Right lobe of liver (tissue), 6 donors: ENCODE data around the gene RBM45. TPM values are rescaled to one million over a fixed set of nuclear protein-coding genes. Genes with fewer than 3 reads are reported as not detected.

Experiments used
- ATAC-seq, 4 donors: fragments of 200-7000 bp; cut with Tn5 transposase; one replicate each; pipeline ENCODE4 v1.9.1; 2020; ENCODE audit warnings: mild to moderate bottlenecking in 4 of 4, moderate library complexity in 4 of 4
- DNase-seq, 3 donors: peaks; one replicate each; pipeline ENCODE4 v3.0.0-alpha.2; 2020
- H3K27ac ChIP-seq, 3 donors: fragments of 200-600 bp; one replicate each; pipeline ENCODE4 v1.8.0; 2022
- H3K27me3 ChIP-seq, 2 donors: fragments of 200-600 bp; one replicate each; pipeline ENCODE4 v1.8.0; 2022
- H3K36me3 ChIP-seq, 4 donors: fragments of 200-600 bp; sonication (generic) in 1 of 4; one replicate each; pipeline versions ENCODE4 v1.5.1 to v1.8.0; 2017 to 2022; ENCODE audit warnings: control low read depth in 1 of 4
- H3K4me1 ChIP-seq, 4 donors: fragments of 200-600 bp; sonication (generic) in 1 of 4; one replicate each; pipeline versions ENCODE4 v1.5.1 to v1.8.0; 2017 to 2022; ENCODE audit warnings: control low read depth in 1 of 4
- H3K4me3 ChIP-seq, 3 donors: fragments of 200-600 bp; one replicate each; pipeline ENCODE4 v1.8.0; 2022
- H3K9me3 ChIP-seq, 4 donors: fragments of 200-600 bp; sonication (generic) in 1 of 4; one replicate each; pipeline versions ENCODE4 v1.5.1 to v1.8.0; 2017 to 2022; ENCODE audit warnings: control low read depth in 1 of 4
- CTCF ChIP-seq, 4 donors: fragments of 200-600 bp in 3 of 4; fragments of 450-650 bp in 1 of 4; IDR thresholded peaks; one replicate each; pipeline versions ENCODE4 v1.5.1 to v1.8.0; 2016 to 2022; ENCODE audit warnings: antibody characterized with exemption in 4 of 4, mild to moderate bottlenecking in 2 of 4
- POLR2A ChIP-seq: fragments of 450-650 bp; IDR thresholded peaks from one replicate; pipeline ENCODE4 v1.6.1; 2017; ENCODE audit warnings: antibody characterized with exemption, mild to moderate bottlenecking
- WGBS: methylation state at CpG from one replicate; pipeline ENCODE4 v1.1.6; 2018; ENCODE audit warnings: low coverage, low lambda C conversion rate; ENCODE audit not compliant: insufficient coverage; ENCODE audit errors: missing lambda C conversion rate; 5-methylcytosine and 5-hydroxymethylcytosine counted together
- intact Hi-C, 2 donors: fragments of 100-400 bp; cut with DNase I; formaldehyde crosslinking; loops; one replicate each; pipeline versions ENCODE4 v1.11.2 to v1.14.1; 2022
- total RNA-seq, 6 experiments: library from RNA; depleted of rRNA in 2 of 6; stranded (reverse); fragments of >200 nt in 2 of 6; fragmentation: NEBNext Ultra II Directional in 3 of 6; extraction: Animal tissue kit (Norgen Biotek cat#: 25700) in 3 of 6; gene quantifications; one replicate each; pipeline versions ENCODE4 v1.1.0 to v1.2.4, GENCODE V29; 2016 to 2023
- donor health status: DM: no; HTN: yes; CAD: no.
- donor health status: DM: no; HTN: no; CAD: no.
- donor health status: DM: no; HTN: no; CAD: no.
- donor health status: DM: no; HTN: yes; CAD: no.
- donor health status: DM: no; HTN: yes; CAD: no.

RBM45 gene
- total RNA-seq, 6 experiments from 2014 or later, result 5.1 to 7.4 (median 5.6) TPM

- peak in 2 of 4 donors; percentile 19 to 29 for ATAC-seq
- DNase-seq, result no peak
- TF ChIP-seq CTCF (IDR thresholded peaks at IDR 0.05) (peak; percentile 7 to 47 (median 29)), POLR2A (no peak)
- no peaks in the 10 kb centered on the region for H3K9me3 ChIP-seq
- no peak overlapping the region for H3K4me3 ChIP-seq
- WGBS, result 27% methylated on average over 1 of the region's 1 CpG
- H3K4me1 ChIP-seq, result peaks cover 0 to 40% (median 0%) of the 10 kb centered on the region in 4 donors
- no peaks in the 10 kb centered on the region for H3K36me3 ChIP-seq
- intact Hi-C loops, result no loop called here
- H3K27ac ChIP-seq, result no peak overlapping the region
- H3K27me3 ChIP-seq, result no peaks in the 10 kb centered on the region
Observed at GRCh38 chr2:178069551-178069950, 42.7 kb upstream of the RBM45 start.

- Histone ChIP-seq H3K4me3 (peak overlapping the region in 1 of 3 donors; percentile 5), H3K27me3 (no peaks in the 10 kb centered on the region), H3K36me3 (no peaks in the 10 kb centered on the region), H3K4me1 (peaks cover 0 to 40% (median 0%) of the 10 kb centered on the region in 4 donors), H3K9me3 (no peaks in the 10 kb centered on the region), H3K27ac (peak overlapping the region in 1 of 3 donors; percentile 3)
- 26% methylated on average over 2 of the region's 2 CpGs for WGBS
- no peak for DNase-seq
- TF ChIP-seq POLR2A, result no peak
- peak in 1 of 4 donors; percentile 16 for ATAC-seq
- intact Hi-C loops, result no loop called here
Observed at GRCh38 chr2:178070824-178071223, 41.4 kb upstream of the RBM45 start.

GRCh38 chr2:178072000-178072382, 40.2 kb upstream of the RBM45 start:
- DNase-seq, result peak in 1 of 3 donors; percentile 22
- H3K27ac ChIP-seq, result peak overlapping the region in 2 of 3 donors; percentile 76 to 77
- WGBS, result no CpG with 5 or more reads among the region's 11 CpGs
- intact Hi-C loops, result no loop called here
- H3K9me3 ChIP-seq, result no peaks in the 10 kb centered on the region
- H3K4me3 ChIP-seq, result peak overlapping the region; percentile 41 to 57 (median 56)
- no peaks in the 10 kb centered on the region for H3K36me3 ChIP-seq
- peaks cover 0 to 40% (median 0%) of the 10 kb centered on the region in 4 donors for H3K4me1 ChIP-seq
- no peaks in the 10 kb centered on the region for H3K27me3 ChIP-seq
- no peak for TF ChIP-seq POLR2A
- TF ChIP-seq CTCF (IDR thresholded peaks at IDR 0.05), result no peak
- ATAC-seq, result no peak

- no peaks in the 10 kb centered on the region for H3K36me3 ChIP-seq
- ATAC-seq, result peak; percentile 95 to 99 (median 98)
- no peaks in the 10 kb centered on the region for H3K9me3 ChIP-seq
- 3% methylated on average over 38 of the region's 44 CpGs for WGBS
- H3K27ac ChIP-seq, result peak within 1 kb of the TSS; percentile 76 to 82 (median 77)
- H3K4me1 ChIP-seq, result peaks cover 0 to 40% (median 0%) of the 10 kb centered on the region in 4 donors
- intact Hi-C loops, result no loop called here
- H3K4me3 ChIP-seq, result peak within 1 kb of the TSS; percentile 41 to 57 (median 56)
- peak; percentile 91 for TF ChIP-seq POLR2A
- no peak for TF ChIP-seq CTCF (IDR thresholded peaks at IDR 0.05)
- no peaks in the 10 kb centered on the region for H3K27me3 ChIP-seq
- peak; percentile 93 to 97 (median 96) for DNase-seq
Observed at GRCh38 chr2:178072383-178073301, 39.6 kb upstream of the RBM45 start, which contains the start of gene PDE11A. TSS of gene PDE11A (minus strand) at chr2:178072777. CDS start at chr2:178072437, 340 bp downstream.
